ENCODE measurements around the gene ESYT1. TPM values are rescaled to one million over a fixed set of nuclear protein-coding genes. Genes with fewer than 3 reads are reported as not detected.
"Not testable (repeated sequence)": the region's sequence is repeated elsewhere in the genome, so short reads cannot be mapped to it uniquely, and the experiment has no call there.

The ESYT1 gene
- total RNA-seq, 1 experiment from 2014 or later = 80.8 TPM

GRCh38 chr12:56103066-56103711 lies 24.9 kb upstream of the ESYT1 start:
- no peak for DNase-seq (ENCODE audit: low spot score)

- no peak for DNase-seq (ENCODE audit: low spot score)
Measured at GRCh38 chr12:56103823-56104108, 24.3 kb upstream of the ESYT1 start.

- peak; percentile 98 for DNase-seq (ENCODE audit: low spot score)
Measured at GRCh38 chr12:56104109-56104814, 23.8 kb upstream of the ESYT1 start, which contains the start of gene PA2G4. TSS of gene PA2G4 (plus strand) at chr12:56104559. CDS start at chr12:56104738, 179 bp downstream.

GRCh38 chr12:56104815-56105608 lies 23.1 kb upstream of the ESYT1 start:
- DNase-seq (ENCODE audit: low spot score) = no peak

- DNase-seq (ENCODE audit: low spot score) = no peak
Measured at GRCh38 chr12:56105609-56105902, 22.5 kb upstream of the ESYT1 start.

GRCh38 chr12:56107242-56107641 lies 20.8 kb upstream of the ESYT1 start:
- no peak for DNase-seq (ENCODE audit: low spot score)

GRCh38 chr12:56110571-56110970 lies 17.5 kb upstream of the ESYT1 start:
- DNase-seq (ENCODE audit: low spot score) = no peak

- no peak for DNase-seq (ENCODE audit: low spot score)
Measured at GRCh38 chr12:56114084-56114483, 14.0 kb upstream of the ESYT1 start.

GRCh38 chr12:56115329-56115728 lies 12.7 kb upstream of the ESYT1 start:
- no peak for DNase-seq (ENCODE audit: low spot score)

- DNase-seq (ENCODE audit: low spot score) = peak; percentile 86
Measured at GRCh38 chr12:56116267-56117081, 11.6 kb upstream of the ESYT1 start, which contains the start of gene RPL41. TSS of gene RPL41 (plus strand) at chr12:56116633.

GRCh38 chr12:56117082-56117706 lies 10.9 kb upstream of the ESYT1 start:
- not testable (repeated sequence) for DNase-seq (ENCODE audit: low spot score)

GRCh38 chr12:56117778-56118687 lies 10.0 kb upstream of the ESYT1 start, which contains the start of gene ZC3H10:
TSS of gene ZC3H10 (plus strand) at chr12:56118266. CDS start at chr12:56120563, 2,297 bp downstream.
- peak; percentile 100 for DNase-seq (ENCODE audit: low spot score)

- DNase-seq (ENCODE audit: low spot score) = no peak
Measured at GRCh38 chr12:56118688-56119357, 9.2 kb upstream of the ESYT1 start.

GRCh38 chr12:56119361-56119796 lies 8.7 kb upstream of the ESYT1 start:
- DNase-seq (ENCODE audit: low spot score) = peak; percentile 91

GRCh38 chr12:56120158-56120846 lies 7.8 kb upstream of the ESYT1 start:
- no peak for DNase-seq (ENCODE audit: low spot score)

GRCh38 chr12:56121204-56121870 lies 6.7 kb upstream of the ESYT1 start:
- DNase-seq (ENCODE audit: low spot score) = no peak

GRCh38 chr12:56122637-56123036 lies 5.4 kb upstream of the ESYT1 start:
- DNase-seq (ENCODE audit: low spot score) = no peak

GRCh38 chr12:56124133-56124532 lies 3.9 kb upstream of the ESYT1 start:
- no peak for DNase-seq (ENCODE audit: low spot score)
